Measurements from ENCODE around the gene ZKSCAN4.

DNA sequence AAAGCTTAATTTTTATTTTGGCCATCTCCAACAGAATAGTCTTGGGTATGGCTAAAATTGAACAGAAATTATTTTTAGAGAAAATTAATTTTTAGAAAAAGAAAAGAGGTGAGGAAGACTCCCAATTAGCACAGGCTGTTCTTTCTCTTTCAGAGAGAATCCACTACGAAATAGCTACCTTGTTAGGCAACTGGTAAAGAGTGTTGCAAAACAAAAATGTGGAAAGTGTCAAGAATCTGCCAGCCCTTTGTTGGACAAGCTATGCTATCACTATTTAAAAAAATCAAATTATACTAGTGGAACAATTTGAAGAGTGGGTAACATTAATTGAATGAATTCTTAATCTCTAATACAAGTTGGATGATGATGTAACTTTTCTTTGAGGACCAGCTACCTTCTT lies 46.2 kb downstream of the ZKSCAN4 start:
- TF ChIP-seq, protein P1, sequence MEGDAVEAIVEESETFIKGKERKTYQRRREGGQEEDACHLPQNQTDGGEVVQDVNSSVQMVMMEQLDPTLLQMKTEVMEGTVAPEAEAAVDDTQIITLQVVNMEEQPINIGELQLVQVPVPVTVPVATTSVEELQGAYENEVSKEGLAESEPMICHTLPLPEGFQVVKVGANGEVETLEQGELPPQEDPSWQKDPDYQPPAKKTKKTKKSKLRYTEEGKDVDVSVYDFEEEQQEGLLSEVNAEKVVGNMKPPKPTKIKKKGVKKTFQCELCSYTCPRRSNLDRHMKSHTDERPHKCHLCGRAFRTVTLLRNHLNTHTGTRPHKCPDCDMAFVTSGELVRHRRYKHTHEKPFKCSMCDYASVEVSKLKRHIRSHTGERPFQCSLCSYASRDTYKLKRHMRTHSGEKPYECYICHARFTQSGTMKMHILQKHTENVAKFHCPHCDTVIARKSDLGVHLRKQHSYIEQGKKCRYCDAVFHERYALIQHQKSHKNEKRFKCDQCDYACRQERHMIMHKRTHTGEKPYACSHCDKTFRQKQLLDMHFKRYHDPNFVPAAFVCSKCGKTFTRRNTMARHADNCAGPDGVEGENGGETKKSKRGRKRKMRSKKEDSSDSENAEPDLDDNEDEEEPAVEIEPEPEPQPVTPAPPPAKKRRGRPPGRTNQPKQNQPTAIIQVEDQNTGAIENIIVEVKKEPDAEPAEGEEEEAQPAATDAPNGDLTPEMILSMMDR (IDR thresholded peaks at IDR 0.05) = no peak
- no peak for TF ChIP-seq MEF2A (IDR thresholded peaks at IDR 0.05; ENCODE audit: borderline replicate concordance, low read depth)
- TF ChIP-seq, protein P2, sequence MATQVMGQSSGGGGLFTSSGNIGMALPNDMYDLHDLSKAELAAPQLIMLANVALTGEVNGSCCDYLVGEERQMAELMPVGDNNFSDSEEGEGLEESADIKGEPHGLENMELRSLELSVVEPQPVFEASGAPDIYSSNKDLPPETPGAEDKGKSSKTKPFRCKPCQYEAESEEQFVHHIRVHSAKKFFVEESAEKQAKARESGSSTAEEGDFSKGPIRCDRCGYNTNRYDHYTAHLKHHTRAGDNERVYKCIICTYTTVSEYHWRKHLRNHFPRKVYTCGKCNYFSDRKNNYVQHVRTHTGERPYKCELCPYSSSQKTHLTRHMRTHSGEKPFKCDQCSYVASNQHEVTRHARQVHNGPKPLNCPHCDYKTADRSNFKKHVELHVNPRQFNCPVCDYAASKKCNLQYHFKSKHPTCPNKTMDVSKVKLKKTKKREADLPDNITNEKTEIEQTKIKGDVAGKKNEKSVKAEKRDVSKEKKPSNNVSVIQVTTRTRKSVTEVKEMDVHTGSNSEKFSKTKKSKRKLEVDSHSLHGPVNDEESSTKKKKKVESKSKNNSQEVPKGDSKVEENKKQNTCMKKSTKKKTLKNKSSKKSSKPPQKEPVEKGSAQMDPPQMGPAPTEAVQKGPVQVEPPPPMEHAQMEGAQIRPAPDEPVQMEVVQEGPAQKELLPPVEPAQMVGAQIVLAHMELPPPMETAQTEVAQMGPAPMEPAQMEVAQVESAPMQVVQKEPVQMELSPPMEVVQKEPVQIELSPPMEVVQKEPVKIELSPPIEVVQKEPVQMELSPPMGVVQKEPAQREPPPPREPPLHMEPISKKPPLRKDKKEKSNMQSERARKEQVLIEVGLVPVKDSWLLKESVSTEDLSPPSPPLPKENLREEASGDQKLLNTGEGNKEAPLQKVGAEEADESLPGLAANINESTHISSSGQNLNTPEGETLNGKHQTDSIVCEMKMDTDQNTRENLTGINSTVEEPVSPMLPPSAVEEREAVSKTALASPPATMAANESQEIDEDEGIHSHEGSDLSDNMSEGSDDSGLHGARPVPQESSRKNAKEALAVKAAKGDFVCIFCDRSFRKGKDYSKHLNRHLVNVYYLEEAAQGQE (IDR thresholded peaks at IDR 0.05; ENCODE audit: low read depth, low read length) = no peak
- TF ChIP-seq EP300 (IDR thresholded peaks at IDR 0.05; ENCODE audit: borderline replicate concordance in 1 of 2, low read depth in 1 of 2, low read length in 1 of 2) = no peak

All from SK-N-SH (cell line).